Measurements from ENCODE around the gene UBE2I. TPM values are rescaled to one million over a fixed set of nuclear protein-coding genes. Genes with fewer than 3 reads are reported as not detected.
"Not testable (repeated sequence)": the region's sequence is repeated elsewhere in the genome, so short reads cannot be mapped to it uniquely, and the experiment has no call there.

The UBE2I gene
- total RNA-seq, 2 donors from 2014 or later: 101 to 143 TPM

- Histone ChIP-seq H3K27me3 (peaks cover 11% of the 10 kb centered on the region), H3K9ac (ENCODE audit: low read depth in 2 of 2, low read length in 2 of 2) (no peak overlapping the region), H3K36me3 (peaks cover 13% of the 10 kb centered on the region), H3K9me3 (no peaks in the 10 kb centered on the region), H3K4me1 (peaks cover 13% of the 10 kb centered on the region), H3K4me3 (no peak overlapping the region), H3K27ac (no peak overlapping the region)
- intact Hi-C loops (cut with DNase I): no loop called here
- no peak for DNase-seq
- TF ChIP-seq, protein P1, sequence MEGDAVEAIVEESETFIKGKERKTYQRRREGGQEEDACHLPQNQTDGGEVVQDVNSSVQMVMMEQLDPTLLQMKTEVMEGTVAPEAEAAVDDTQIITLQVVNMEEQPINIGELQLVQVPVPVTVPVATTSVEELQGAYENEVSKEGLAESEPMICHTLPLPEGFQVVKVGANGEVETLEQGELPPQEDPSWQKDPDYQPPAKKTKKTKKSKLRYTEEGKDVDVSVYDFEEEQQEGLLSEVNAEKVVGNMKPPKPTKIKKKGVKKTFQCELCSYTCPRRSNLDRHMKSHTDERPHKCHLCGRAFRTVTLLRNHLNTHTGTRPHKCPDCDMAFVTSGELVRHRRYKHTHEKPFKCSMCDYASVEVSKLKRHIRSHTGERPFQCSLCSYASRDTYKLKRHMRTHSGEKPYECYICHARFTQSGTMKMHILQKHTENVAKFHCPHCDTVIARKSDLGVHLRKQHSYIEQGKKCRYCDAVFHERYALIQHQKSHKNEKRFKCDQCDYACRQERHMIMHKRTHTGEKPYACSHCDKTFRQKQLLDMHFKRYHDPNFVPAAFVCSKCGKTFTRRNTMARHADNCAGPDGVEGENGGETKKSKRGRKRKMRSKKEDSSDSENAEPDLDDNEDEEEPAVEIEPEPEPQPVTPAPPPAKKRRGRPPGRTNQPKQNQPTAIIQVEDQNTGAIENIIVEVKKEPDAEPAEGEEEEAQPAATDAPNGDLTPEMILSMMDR (IDR thresholded peaks at IDR 0.05): no peak
Observed at GRCh38 chr16:1327619-1327947, 18.1 kb downstream of the UBE2I start.

GRCh38 chr16:1328136-1328535 is 18.7 kb downstream of the UBE2I start:
- H3K4me3 ChIP-seq; H3K9me3 ChIP-seq; intact Hi-C loops (cut with DNase I); H3K9ac ChIP-seq (ENCODE audit: low read depth in 2 of 2, low read length in 2 of 2); H3K27ac ChIP-seq; DNase-seq: not testable (repeated sequence)
- H3K4me1 ChIP-seq: peaks cover 13% of the 10 kb centered on the region
- peaks cover 12% of the 10 kb centered on the region for H3K36me3 ChIP-seq
- H3K27me3 ChIP-seq: peaks cover 16% of the 10 kb centered on the region

- H3K36me3 ChIP-seq; intact Hi-C loops (cut with DNase I); DNase-seq; H3K4me3 ChIP-seq; H3K9me3 ChIP-seq; H3K9ac ChIP-seq (ENCODE audit: low read depth in 2 of 2, low read length in 2 of 2); H3K27ac ChIP-seq: not testable (repeated sequence)
- H3K4me1 ChIP-seq: peaks cover 17% of the 10 kb centered on the region
- H3K27me3 ChIP-seq: peaks cover 24% of the 10 kb centered on the region
Observed at GRCh38 chr16:1328961-1329360, 19.5 kb downstream of the UBE2I start.

DNA sequence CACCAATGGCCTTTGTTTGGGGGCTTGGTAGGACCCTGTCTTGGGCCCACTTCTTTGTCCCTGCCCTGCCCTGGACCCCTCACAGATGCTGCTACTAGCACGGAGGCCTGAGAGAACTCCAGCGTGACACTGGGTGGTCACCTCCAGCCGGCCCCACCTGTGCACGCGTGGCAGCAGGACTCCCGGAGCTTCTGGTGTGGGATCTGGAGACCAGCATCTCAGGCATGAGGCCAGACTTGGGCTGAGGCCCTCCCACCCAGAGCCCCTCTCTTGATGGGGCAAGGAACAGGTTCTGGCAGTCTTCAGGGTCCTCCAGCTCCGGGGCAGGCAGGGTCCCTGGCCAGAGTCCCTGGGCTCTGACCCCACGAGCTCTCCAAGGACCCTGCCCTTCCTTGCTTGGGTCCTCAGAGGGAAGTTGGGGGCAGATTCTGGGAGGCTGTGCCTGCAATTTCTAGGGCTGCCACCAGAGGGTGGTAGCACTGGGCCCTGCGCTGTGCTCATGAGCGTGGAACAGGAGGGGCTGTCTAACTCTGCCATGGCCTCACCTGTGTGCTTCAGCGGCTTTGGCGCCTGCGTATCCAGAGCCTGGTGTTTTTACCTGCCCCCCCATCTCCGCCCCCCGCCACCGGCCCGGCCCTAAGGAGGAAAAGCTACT is 21.0 kb downstream of the UBE2I start:
- Histone ChIP-seq H3K27ac (no peak overlapping the region), H3K9ac (ENCODE audit: low read depth in 2 of 2, low read length in 2 of 2) (no peak overlapping the region), H3K27me3 (peaks cover 39% of the 10 kb centered on the region), H3K4me3 (no peak overlapping the region), H3K36me3 (no peaks in the 10 kb centered on the region), H3K4me1 (peaks cover 19% of the 10 kb centered on the region), H3K9me3 (no peaks in the 10 kb centered on the region)
- intact Hi-C loops (cut with DNase I): no loop called here
- TF ChIP-seq, protein P1 (IDR thresholded peaks at IDR 0.05): peak; percentile 37
- no peak for DNase-seq

DNA sequence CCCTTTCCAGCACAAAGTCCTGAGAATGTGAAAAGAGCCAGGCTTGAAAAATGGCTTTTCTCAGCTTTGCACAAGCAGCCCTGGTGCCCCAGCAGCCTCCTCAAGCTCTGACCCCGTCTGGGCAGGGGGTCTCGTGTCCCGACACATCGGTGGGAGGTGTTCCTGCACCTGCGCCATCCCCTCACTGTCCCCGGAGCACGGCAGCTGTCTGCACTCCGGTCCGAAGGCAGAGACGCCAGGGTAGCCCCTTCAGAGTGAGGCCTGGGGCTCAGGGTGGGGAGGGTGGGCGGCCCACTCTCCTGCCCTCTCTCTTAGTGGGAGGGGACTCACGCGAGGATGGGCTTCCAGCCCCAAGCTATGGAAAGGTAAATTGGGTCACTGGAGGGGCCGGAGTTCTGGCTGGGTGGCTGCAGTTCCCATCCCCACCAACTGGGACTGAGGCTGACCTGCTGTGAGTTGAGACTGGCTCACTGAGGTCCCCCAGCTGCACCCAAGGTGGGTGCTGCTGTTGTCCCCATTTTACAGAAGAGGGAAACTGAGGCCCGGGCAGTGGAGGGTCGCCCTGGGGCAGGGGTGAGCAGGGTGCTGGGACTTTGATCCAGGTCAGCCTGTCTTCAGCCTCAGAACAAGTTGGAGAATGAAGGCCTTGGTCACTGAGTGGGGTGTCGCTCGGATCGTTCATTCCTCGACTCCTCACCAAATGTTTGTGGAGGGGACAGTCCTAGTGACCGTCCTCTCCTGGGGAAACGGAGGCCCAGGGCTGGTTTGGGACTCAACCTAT is 21.7 kb downstream of the UBE2I start:
- Histone ChIP-seq H3K36me3 (no peaks in the 10 kb centered on the region), H3K4me3 (peak overlapping the region; percentile 17), H3K4me1 (peaks cover 19% of the 10 kb centered on the region), H3K27me3 (peaks cover 46% of the 10 kb centered on the region), H3K9me3 (no peaks in the 10 kb centered on the region), H3K27ac (no peak overlapping the region), H3K9ac (ENCODE audit: low read depth in 2 of 2, low read length in 2 of 2) (peak overlapping the region; percentile 46)
- no peak for DNase-seq
- TF ChIP-seq, protein P1 (IDR thresholded peaks at IDR 0.05): no peak
- intact Hi-C loops (cut with DNase I): no loop called here

- Histone ChIP-seq H3K9me3 (no peaks in the 10 kb centered on the region), H3K4me1 (peaks cover 19% of the 10 kb centered on the region), H3K9ac (ENCODE audit: low read depth in 2 of 2, low read length in 2 of 2) (peak overlapping the region; percentile 46), H3K36me3 (no peaks in the 10 kb centered on the region), H3K4me3 (peak overlapping the region; percentile 17), H3K27ac (no peak overlapping the region), H3K27me3 (peaks cover 49% of the 10 kb centered on the region)
- DNase-seq: peak; percentile 60
- TF ChIP-seq, protein P1 (IDR thresholded peaks at IDR 0.05): no peak
- intact Hi-C loops (cut with DNase I): no loop called here
Observed at GRCh38 chr16:1331712-1332617, 22.5 kb downstream of the UBE2I start.

Data from colonic mucosa (tissue), 4 donors.